Activated naive CD8-positive, alpha-beta T cell treated with anti-CD3 and anti-CD28 coated beads, Interleukin-2, amount 10 ng/mL, durations not matched to agents 7 days and 5 days (primary cell): ENCODE measurements around the gene SBK3. TPM values are rescaled to one million over a fixed set of nuclear protein-coding genes. Genes with fewer than 3 reads are reported as not detected.

ENCODE experiments used
- ATAC-seq: fragments of 150-1000 bp; cut with Tn5 transposase; one replicate; pipeline ENCODE4 v1.10.0; 2021; ENCODE audit warnings: low read depth, moderate library complexity
- POLR2A ChIA-PET: fragments of 350-600 bp; sonication (Branson Sonifier 250); formaldehyde crosslinking; loops from one replicate; lab custom pipeline; 2021; ENCODE audit warnings: antibody characterized with exemption; lab: Charles Lee
- DNase-seq: peaks from one replicate; pipeline ENCODE4 v3.0.0; 2021
- H3K27ac Mint-ChIP-seq: one replicate; pipeline ENCODE4 v1.8.0; 2022; ENCODE audit warnings: mild to moderate bottlenecking, mixed read lengths
- H3K27me3 Mint-ChIP-seq: one replicate; pipeline ENCODE4 v1.8.0; 2022; ENCODE audit warnings: mild to moderate bottlenecking, moderate library complexity, mixed read lengths
- H3K36me3 Mint-ChIP-seq: one replicate; pipeline ENCODE4 v1.8.0; 2021; ENCODE audit warnings: mild to moderate bottlenecking, mixed read lengths
- H3K4me1 Mint-ChIP-seq: one replicate; pipeline ENCODE4 v1.8.0; 2021; ENCODE audit warnings: mixed read lengths
- H3K4me3 Mint-ChIP-seq: one replicate; pipeline ENCODE4 v1.8.0; 2022; ENCODE audit warnings: mild to moderate bottlenecking, moderate library complexity, mixed read lengths
- H3K9me3 Mint-ChIP-seq: one replicate; pipeline ENCODE4 v1.8.0; 2021; ENCODE audit warnings: mixed read lengths
- total RNA-seq, 2 experiments: library from RNA; stranded (reverse); gene quantifications; one replicate each; pipeline ENCODE4 v1.2.3, GENCODE V29; 2021

Gene SBK3
- total RNA-seq, 2 experiments from 2014 or later = not detected

- no peak overlapping the region for H3K4me3 Mint-ChIP-seq
- H3K27me3 Mint-ChIP-seq = peaks cover 6% of the 10 kb centered on the region
- H3K36me3 Mint-ChIP-seq = no peaks in the 10 kb centered on the region
- no peak for ATAC-seq
- H3K4me1 Mint-ChIP-seq = peaks cover 4% of the 10 kb centered on the region
- H3K27ac Mint-ChIP-seq = no peak overlapping the region
- POLR2A ChIA-PET = no interaction called here
- no peaks in the 10 kb centered on the region for H3K9me3 Mint-ChIP-seq
- DNase-seq = no peak
These were observed 9.4 kb upstream of the SBK3 start for GRCh38 chr19:55554741-55555152.

DNA sequence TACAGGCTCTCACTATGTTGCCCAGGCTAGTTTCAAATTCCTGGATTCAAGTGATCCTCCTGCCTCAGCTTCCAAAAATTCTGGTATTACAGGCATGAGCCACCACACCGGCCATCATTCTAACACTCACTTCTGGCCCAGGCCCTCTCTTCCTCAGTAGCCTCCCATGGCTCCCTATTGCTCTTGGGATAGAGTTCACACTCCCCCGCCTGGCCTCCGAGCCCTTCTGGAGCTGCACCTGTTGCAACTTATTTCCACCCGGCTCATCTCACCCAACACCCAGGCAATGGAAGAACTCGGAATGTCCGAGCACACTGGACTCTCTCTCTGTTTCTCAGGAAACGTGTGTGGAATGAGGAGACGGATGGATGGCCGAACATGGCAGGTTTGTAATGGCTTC lies 9.0 kb upstream of the SBK3 start:
- H3K27ac Mint-ChIP-seq = no peak overlapping the region
- POLR2A ChIA-PET = no interaction called here
- H3K9me3 Mint-ChIP-seq = no peaks in the 10 kb centered on the region

DNA sequence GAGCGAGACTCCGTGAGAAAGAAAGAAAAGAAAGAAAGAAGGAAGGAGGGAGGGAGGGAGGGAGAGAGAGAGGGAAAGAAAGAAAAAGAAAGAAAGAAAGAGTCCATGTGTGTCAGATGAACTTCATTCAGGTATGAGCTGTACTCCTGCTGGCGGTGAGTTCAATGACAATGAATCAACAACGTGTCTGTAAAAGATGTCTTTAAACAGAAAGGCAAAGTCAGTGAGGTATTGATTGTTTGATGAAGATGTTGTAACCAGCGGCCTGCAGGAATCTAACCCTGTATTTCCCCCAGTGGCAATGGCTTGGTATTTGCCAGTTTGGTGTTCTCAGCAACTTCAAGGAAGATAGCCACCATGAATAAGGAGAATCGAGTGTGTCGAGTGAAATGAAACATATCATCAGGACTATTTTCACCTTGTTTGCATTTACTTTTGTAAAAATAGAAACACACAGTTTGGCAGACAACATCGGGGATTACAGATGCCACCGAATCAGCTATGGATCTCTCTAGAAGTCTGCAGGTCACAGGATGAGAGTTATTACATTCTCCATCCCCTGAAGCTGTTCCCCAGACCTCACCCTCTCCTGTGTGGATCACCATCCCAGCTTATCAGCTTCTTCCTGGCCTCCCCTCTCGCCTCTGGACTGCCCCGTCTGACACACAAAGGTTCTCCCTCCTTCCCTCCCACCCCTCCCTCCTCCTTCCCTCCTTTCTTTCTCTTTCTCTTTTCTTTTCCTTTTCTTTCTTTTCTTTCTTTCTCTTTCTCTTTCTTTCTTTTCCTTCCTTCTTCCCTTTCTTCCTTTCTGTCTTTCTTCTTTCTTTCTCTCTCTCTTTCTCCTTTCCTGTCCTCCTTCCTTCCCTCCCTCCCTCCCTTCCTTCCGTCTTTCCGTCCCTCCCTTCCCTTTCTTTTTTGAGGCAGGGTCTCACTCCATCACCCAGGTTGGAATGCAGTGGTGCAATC lies 8.2 kb upstream of the SBK3 start:
- Mint-ChIP-seq H3K36me3 (no peaks in the 10 kb centered on the region), H3K4me1 (peaks cover 4% of the 10 kb centered on the region), H3K27ac (no peak overlapping the region), H3K27me3 (peaks cover 6% of the 10 kb centered on the region), H3K4me3 (no peak overlapping the region), H3K9me3 (no peaks in the 10 kb centered on the region)
- DNase-seq (no peak), ATAC-seq (no peak)
- POLR2A ChIA-PET = no interaction called here

More for the DNA sequence above, 9.0 kb upstream of the SBK3 start:
- no peaks in the 10 kb centered on the region for H3K36me3 Mint-ChIP-seq
- ATAC-seq = no peak
- H3K27me3 Mint-ChIP-seq = peaks cover 6% of the 10 kb centered on the region
- H3K4me3 Mint-ChIP-seq = no peak overlapping the region
- DNase-seq = no peak
- H3K4me1 Mint-ChIP-seq = peaks cover 4% of the 10 kb centered on the region

DNA sequence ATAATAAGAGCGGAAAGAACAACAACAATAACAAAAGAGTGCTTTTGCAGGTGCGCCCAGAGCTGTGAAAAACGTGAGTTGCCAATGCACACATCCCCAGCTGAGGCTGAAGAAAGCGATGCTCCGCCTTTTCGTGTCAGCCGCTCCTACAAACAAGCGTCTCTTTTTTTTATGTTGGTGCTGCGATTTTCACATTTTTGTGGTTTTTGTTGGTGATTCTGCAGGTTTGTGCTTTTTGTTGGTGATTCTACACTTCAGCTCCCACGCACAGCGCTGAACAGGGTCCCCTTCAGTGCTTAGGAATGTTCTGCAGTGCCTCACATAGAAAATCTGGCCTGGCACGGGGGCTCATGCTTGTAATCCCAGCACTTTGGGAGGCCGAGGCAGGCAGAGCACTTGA lies 7.3 kb upstream of the SBK3 start:
- ATAC-seq = no peak
- H3K4me3 Mint-ChIP-seq = no peak overlapping the region
- peaks cover 13% of the 10 kb centered on the region for H3K27me3 Mint-ChIP-seq
- POLR2A ChIA-PET = no interaction called here
- H3K36me3 Mint-ChIP-seq = no peaks in the 10 kb centered on the region
- DNase-seq = no peak
- H3K4me1 Mint-ChIP-seq = peaks cover 4% of the 10 kb centered on the region
- no peaks in the 10 kb centered on the region for H3K9me3 Mint-ChIP-seq
- H3K27ac Mint-ChIP-seq = no peak overlapping the region

GRCh38 chr19:55552206-55552605 lies 6.9 kb upstream of the SBK3 start:
- POLR2A ChIA-PET = no interaction called here
- Mint-ChIP-seq H3K4me3 (no peak overlapping the region), H3K9me3 (no peaks in the 10 kb centered on the region), H3K27me3 (peaks cover 17% of the 10 kb centered on the region), H3K27ac (no peak overlapping the region), H3K36me3 (no peaks in the 10 kb centered on the region), H3K4me1 (peaks cover 4% of the 10 kb centered on the region)
- DNase-seq (no peak), ATAC-seq (no peak)

- Mint-ChIP-seq H3K36me3 (no peaks in the 10 kb centered on the region), H3K4me3 (no peak overlapping the region), H3K27ac (no peak overlapping the region), H3K4me1 (peaks cover 4% of the 10 kb centered on the region), H3K9me3 (no peaks in the 10 kb centered on the region), H3K27me3 (peaks cover 17% of the 10 kb centered on the region)
- DNase-seq (no peak), ATAC-seq (no peak)
- POLR2A ChIA-PET = interaction anchor here (0.5 kb wide), 1 partner anchor 81 kb away, joined by 5 read pairs; no protein-coding TSS in a partner anchor
These were observed 4.9 kb upstream of the SBK3 start for GRCh38 chr19:55550321-55550650.

DNA sequence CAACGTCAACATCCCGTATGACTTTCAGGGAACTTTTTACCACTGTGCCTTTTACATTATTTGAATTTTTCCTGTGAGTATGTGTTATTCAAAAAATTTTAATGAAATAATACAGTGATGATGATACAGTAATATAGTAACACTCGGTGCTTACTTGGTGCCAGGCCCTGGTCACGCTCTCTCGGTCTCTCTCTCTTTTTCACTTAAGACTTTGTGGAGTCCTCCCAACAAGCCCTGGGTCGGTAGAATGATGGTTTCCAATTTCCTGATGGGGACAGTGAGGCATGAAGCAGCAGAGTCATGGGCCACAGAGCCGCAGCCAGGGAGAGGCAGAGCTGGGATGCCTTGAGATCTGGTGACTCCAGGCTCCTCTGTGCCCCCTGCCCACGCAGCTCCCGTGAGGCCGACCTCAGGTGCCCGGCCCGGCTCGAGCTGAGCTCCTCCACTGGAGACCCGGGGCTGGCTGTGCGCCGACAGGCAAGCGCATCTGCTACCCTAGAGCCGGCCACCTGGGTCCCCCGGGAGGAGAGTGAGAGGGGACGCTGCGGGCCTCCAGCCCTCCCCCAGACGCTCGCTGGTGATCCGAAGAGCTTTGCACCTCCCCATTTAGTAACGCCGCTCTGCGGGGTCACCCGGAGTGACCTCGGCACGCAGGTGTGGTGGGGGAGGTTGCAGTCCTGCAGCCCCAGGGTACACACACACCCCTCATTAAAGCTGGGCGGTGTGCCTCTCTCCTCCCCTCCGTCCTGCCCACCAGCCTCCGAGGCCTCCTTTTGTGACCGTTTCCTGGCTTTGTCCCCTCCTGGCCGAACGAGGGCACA lies 4.4 kb upstream of the SBK3 start:
- POLR2A ChIA-PET = interaction anchor here (0.5 kb wide), 1 partner anchor 81 kb away, joined by 5 read pairs; no protein-coding TSS in a partner anchor
- ATAC-seq = no peak
- no peak overlapping the region for H3K4me3 Mint-ChIP-seq
- no peak for DNase-seq
- peaks cover 4% of the 10 kb centered on the region for H3K4me1 Mint-ChIP-seq
- no peak overlapping the region for H3K27ac Mint-ChIP-seq
- no peaks in the 10 kb centered on the region for H3K9me3 Mint-ChIP-seq
- no peaks in the 10 kb centered on the region for H3K36me3 Mint-ChIP-seq
- peaks cover 17% of the 10 kb centered on the region for H3K27me3 Mint-ChIP-seq

DNA sequence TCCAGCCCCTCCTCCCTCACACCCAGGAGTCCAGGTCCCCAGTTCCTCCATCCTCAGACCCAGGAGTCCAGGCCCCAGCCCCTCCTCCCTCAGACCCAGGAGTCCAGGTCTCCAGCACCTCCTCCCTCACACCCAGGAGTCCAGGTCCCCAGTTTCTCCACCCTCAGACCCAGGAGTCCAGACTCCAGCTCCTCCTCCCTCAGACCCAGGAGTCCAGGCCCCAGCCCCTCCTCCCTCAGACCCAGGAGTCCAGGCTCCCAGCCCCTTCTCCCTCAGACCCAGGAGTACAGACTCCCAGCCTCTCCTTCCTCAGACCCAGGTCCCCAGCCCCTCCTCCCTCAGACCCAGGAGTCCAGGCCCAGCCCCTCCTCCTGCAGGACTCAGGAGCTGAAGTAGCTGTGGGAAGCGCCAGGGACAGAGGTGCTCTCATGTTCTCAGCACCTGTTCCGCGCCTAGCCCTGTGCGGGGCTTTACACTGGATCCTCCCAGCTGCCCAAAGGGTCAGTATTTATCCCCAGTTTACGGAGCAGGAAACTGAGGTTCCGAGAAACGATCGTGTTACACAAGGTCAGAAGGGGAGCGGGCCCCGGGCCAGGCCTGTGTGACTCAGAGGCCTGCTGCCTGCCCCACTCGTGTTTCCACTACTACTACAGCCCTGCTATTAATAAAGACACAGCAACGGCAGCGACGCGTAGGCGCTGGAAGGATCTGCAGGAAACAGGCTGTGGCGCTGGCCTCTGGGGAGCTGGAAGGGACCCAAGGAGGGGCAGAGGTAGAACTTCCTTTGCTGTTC lies 1.7 kb upstream of the SBK3 start:
- H3K27ac Mint-ChIP-seq = no peak overlapping the region
- peaks cover 12% of the 10 kb centered on the region for H3K27me3 Mint-ChIP-seq
- no peak overlapping the region for H3K4me3 Mint-ChIP-seq
- POLR2A ChIA-PET = no interaction called here
- no peak for ATAC-seq
- peaks cover 2% of the 10 kb centered on the region for H3K9me3 Mint-ChIP-seq
- DNase-seq = no peak
- peaks cover 1% of the 10 kb centered on the region for H3K4me1 Mint-ChIP-seq
- H3K36me3 Mint-ChIP-seq = no peaks in the 10 kb centered on the region

- Mint-ChIP-seq H3K4me3 (no peak overlapping the region), H3K36me3 (no peaks in the 10 kb centered on the region), H3K4me1 (peaks cover 1% of the 10 kb centered on the region), H3K27ac (no peak overlapping the region), H3K27me3 (peaks cover 12% of the 10 kb centered on the region), H3K9me3 (peaks cover 2% of the 10 kb centered on the region)
- ATAC-seq (no peak), DNase-seq (no peak)
- POLR2A ChIA-PET = no interaction called here
These were observed 668 bp upstream of the SBK3 start for GRCh38 chr19:55546011-55546410.

GRCh38 chr19:55544776-55545439 lies 435 bp downstream of the SBK3 start:
- Mint-ChIP-seq H3K4me3 (no peak overlapping the region), H3K27me3 (peaks cover 12% of the 10 kb centered on the region), H3K4me1 (peaks cover 1% of the 10 kb centered on the region), H3K9me3 (peaks cover 2% of the 10 kb centered on the region), H3K27ac (no peak overlapping the region), H3K36me3 (no peaks in the 10 kb centered on the region)
- POLR2A ChIA-PET = no interaction called here
- DNase-seq (no peak), ATAC-seq (no peak)

DNA sequence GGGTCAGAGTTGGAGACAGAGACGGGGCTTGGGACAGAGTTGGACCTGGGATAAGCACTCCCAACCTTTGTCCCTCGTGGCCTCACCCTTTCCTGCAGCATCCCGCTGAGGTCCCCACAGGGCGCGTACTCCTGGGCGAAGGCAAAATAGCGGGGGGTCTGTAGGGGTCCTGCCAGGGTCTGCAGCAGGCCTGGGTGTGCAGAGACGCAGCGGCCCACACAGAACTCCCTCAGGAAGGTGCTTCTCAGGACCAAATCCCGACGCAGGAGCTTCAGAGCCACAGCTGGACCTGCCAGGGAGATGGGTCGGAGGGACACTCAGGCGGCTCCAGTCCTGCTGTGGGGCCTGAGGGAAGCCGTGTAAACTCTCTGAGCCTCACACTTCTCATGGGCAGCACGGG lies 1.3 kb downstream of the SBK3 start:
- ATAC-seq (no peak), DNase-seq (no peak)
- H3K4me1 Mint-ChIP-seq = peaks cover 1% of the 10 kb centered on the region
- POLR2A ChIA-PET = no interaction called here
- H3K36me3 Mint-ChIP-seq = no peaks in the 10 kb centered on the region
- no peak overlapping the region for H3K27ac Mint-ChIP-seq
- H3K4me3 Mint-ChIP-seq = no peak overlapping the region
- H3K27me3 Mint-ChIP-seq = peaks cover 12% of the 10 kb centered on the region
- peaks cover 2% of the 10 kb centered on the region for H3K9me3 Mint-ChIP-seq

GRCh38 chr19:55543567-55543966 lies 1.8 kb downstream of the SBK3 start:
- ATAC-seq = no peak
- Mint-ChIP-seq H3K9me3 (peaks cover 2% of the 10 kb centered on the region), H3K4me3 (no peak overlapping the region), H3K4me1 (peaks cover 1% of the 10 kb centered on the region), H3K27ac (no peak overlapping the region), H3K36me3 (no peaks in the 10 kb centered on the region), H3K27me3 (peaks cover 12% of the 10 kb centered on the region)
- no peak for DNase-seq
- POLR2A ChIA-PET = no interaction called here
